ENCODE results near the gene SYT15.

The SYT15 gene

GRCh38 chr10:46539596-46540411 lies 39.1 kb upstream of the SYT15 start:
- H3K36me3 ChIP-seq (ENCODE audit: control insufficient read depth, insufficient read depth, low read length) = no peaks in the 10 kb centered on the region
- peaks cover 15% of the 10 kb centered on the region for H3K4me1 ChIP-seq (ENCODE audit: control insufficient read depth, insufficient read depth, low read length)
- no peak overlapping the region for H3K9ac ChIP-seq (ENCODE audit: low read depth, low read length)
- H3K27me3 ChIP-seq (ENCODE audit: control insufficient read depth, insufficient read depth, low read length) = peaks cover 7% of the 10 kb centered on the region; the same call in 1 of the 2 replicates
- no peak overlapping the region for H3K4me3 ChIP-seq (ENCODE audit: low read depth, low read length)
- no peaks in the 10 kb centered on the region for H3K9me3 ChIP-seq (ENCODE audit: control insufficient read depth, insufficient read depth, low read length)
- H3K27ac ChIP-seq (ENCODE audit: low read depth, low read length) = no peak overlapping the region

DNA sequence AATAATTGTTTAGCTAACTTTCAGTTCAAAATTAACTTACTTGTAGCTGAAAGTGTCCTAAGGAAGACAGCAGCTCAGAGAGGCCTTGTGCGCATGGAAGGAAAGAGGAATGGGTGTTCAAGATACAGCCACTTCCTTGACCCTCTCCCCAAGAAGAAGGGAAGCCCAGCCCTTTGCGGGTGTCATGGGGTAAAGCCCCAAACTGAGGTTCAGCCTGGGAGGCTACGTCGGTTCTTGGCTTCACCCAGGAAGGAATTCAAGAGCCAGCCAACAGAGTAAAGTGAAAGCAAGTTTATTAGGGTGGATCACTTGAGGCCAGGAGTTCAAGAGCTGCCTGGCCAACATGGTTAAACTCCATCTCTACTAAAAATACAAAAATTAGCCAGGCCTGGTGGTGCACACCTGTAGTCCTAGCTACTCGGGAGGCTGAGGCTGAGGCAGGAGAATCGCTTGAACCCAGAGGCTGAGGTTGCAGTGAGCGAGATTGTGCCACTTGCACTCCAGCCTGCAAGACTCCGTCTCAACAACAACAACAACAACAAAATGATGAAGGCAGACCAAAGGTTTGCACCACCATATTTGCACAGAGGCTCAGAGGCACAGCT lies 38.4 kb upstream of the SYT15 start:
- H3K9ac ChIP-seq (ENCODE audit: low read depth, low read length) = no peak overlapping the region
- H3K4me3 ChIP-seq (ENCODE audit: low read depth, low read length) = peak overlapping the region; percentile 66
- peaks cover 15% of the 10 kb centered on the region for H3K4me1 ChIP-seq (ENCODE audit: control insufficient read depth, insufficient read depth, low read length)
- no peak overlapping the region for H3K27ac ChIP-seq (ENCODE audit: low read depth, low read length)
- H3K27me3 ChIP-seq (ENCODE audit: control insufficient read depth, insufficient read depth, low read length) = peaks cover 7% of the 10 kb centered on the region; the same call in 1 of the 2 replicates
- H3K36me3 ChIP-seq (ENCODE audit: control insufficient read depth, insufficient read depth, low read length) = no peaks in the 10 kb centered on the region
- H3K9me3 ChIP-seq (ENCODE audit: control insufficient read depth, insufficient read depth, low read length) = no peaks in the 10 kb centered on the region

GRCh38 chr10:46541017-46541661 lies 37.8 kb upstream of the SYT15 start:
- Histone ChIP-seq H3K27me3 (ENCODE audit: control insufficient read depth, insufficient read depth, low read length) (peaks cover 7% of the 10 kb centered on the region; the same call in 1 of the 2 replicates), H3K9ac (ENCODE audit: low read depth, low read length) (peak overlapping the region; percentile 51; the same call in 1 of the 2 replicates), H3K9me3 (ENCODE audit: control insufficient read depth, insufficient read depth, low read length) (no peaks in the 10 kb centered on the region), H3K27ac (ENCODE audit: low read depth, low read length) (no peak overlapping the region), H3K4me3 (ENCODE audit: low read depth, low read length) (peak overlapping the region; percentile 66), H3K4me1 (ENCODE audit: control insufficient read depth, insufficient read depth, low read length) (peaks cover 15% of the 10 kb centered on the region), H3K36me3 (ENCODE audit: control insufficient read depth, insufficient read depth, low read length) (no peaks in the 10 kb centered on the region)

DNA sequence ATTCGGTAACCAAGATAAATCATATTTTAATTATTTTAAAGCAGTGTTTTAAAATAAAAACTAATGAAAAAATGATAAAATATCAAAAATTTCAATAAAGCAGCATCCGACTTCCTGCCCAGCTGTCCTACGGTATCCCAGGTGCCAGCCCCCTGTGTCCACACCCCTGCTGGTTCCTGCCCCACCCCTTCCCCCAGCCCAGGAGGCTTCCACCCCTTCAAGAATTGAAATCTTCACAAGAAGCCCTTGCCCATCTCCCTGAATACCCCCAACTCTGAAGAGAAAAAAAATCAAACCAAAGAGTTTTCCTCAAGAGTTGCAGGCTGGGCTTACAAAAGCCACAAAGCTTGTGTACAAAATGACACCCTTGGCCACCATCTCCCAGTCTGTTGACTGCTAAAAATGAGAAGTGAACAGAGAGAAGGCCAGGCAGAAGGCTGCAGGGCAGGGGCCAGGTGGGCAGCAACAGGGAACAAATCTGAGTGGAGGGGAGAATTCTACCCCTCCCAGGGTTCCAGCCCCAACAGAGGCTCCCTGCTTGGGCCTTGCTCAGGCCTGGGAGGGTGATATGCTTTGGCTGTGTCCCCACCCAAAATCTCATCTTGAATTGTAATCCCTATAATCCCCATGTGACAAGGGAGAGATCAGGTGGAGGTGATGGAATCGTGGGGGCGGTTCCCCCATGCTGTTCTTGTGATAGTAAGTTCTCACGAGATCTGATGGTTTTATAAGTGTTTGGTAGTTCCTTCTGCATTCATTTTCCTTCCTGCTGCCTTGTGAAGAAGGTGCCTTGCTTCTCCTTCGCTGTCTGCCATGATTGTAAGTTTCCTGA lies 37.0 kb upstream of the SYT15 start:
- Histone ChIP-seq H3K9ac (ENCODE audit: low read depth, low read length) (no peak overlapping the region), H3K9me3 (ENCODE audit: control insufficient read depth, insufficient read depth, low read length) (no peaks in the 10 kb centered on the region), H3K36me3 (ENCODE audit: control insufficient read depth, insufficient read depth, low read length) (no peaks in the 10 kb centered on the region), H3K4me1 (ENCODE audit: control insufficient read depth, insufficient read depth, low read length) (peaks cover 12% of the 10 kb centered on the region), H3K27me3 (ENCODE audit: control insufficient read depth, insufficient read depth, low read length) (peaks cover 7% of the 10 kb centered on the region; the same call in 1 of the 2 replicates), H3K27ac (ENCODE audit: low read depth, low read length) (no peak overlapping the region), H3K4me3 (ENCODE audit: low read depth, low read length) (peak overlapping the region; percentile 66; the same call in 1 of the 2 replicates)

DNA sequence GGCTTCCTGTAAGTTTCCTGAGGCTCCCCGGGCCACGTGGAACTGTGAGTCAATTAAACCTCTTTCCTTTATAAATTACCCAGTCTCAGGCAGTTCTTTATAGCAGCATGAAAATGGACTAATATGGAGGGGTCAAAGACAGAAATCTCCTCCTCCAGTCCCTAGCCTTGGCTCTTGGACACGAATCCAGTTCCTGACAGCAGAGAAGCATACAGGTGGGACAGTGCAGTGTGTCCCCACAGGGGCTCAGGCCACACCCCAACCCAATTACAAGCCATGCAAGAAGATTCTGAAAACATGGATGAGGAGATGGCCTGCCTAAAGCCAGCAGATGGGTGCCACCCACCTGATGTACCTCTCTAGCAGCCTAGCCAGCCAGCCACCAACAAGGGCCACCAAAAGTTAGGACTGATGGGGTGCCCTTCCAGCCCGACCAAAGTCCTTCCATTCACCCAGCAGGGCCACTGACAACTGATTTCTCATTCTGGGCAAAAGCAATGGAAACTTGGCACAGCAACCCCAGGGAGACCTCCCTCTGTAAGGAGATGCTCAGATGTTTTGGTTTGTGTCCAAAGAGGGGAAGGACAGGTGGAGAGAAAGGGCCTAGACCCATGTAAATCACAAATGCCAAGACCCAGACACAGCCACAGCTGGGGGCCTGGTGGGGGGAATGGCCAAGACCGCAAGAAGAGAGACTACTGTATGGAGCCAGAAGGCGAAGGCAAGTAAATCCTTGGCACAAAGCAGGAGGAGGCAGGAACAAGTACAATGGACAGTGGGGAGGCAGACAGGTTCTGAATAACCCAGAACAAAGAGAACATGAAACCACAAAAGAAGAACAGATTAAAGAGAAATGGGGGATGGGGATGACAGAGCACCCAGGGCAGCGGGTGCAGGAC lies 36.1 kb upstream of the SYT15 start:
- H3K36me3 ChIP-seq (ENCODE audit: control insufficient read depth, insufficient read depth, low read length) = no peaks in the 10 kb centered on the region
- H3K27me3 ChIP-seq (ENCODE audit: control insufficient read depth, insufficient read depth, low read length) = peaks cover 7% of the 10 kb centered on the region; the same call in 1 of the 2 replicates
- H3K4me1 ChIP-seq (ENCODE audit: control insufficient read depth, insufficient read depth, low read length) = peaks cover 7% of the 10 kb centered on the region
- H3K27ac ChIP-seq (ENCODE audit: low read depth, low read length) = no peak overlapping the region
- no peaks in the 10 kb centered on the region for H3K9me3 ChIP-seq (ENCODE audit: control insufficient read depth, insufficient read depth, low read length)
- no peak overlapping the region for H3K4me3 ChIP-seq (ENCODE audit: low read depth, low read length)
- H3K9ac ChIP-seq (ENCODE audit: low read depth, low read length) = no peak overlapping the region

GRCh38 chr10:46543466-46544377 lies 35.2 kb upstream of the SYT15 start:
- H3K4me1 ChIP-seq (ENCODE audit: control insufficient read depth, insufficient read depth, low read length) = peaks cover 7% of the 10 kb centered on the region

DNA sequence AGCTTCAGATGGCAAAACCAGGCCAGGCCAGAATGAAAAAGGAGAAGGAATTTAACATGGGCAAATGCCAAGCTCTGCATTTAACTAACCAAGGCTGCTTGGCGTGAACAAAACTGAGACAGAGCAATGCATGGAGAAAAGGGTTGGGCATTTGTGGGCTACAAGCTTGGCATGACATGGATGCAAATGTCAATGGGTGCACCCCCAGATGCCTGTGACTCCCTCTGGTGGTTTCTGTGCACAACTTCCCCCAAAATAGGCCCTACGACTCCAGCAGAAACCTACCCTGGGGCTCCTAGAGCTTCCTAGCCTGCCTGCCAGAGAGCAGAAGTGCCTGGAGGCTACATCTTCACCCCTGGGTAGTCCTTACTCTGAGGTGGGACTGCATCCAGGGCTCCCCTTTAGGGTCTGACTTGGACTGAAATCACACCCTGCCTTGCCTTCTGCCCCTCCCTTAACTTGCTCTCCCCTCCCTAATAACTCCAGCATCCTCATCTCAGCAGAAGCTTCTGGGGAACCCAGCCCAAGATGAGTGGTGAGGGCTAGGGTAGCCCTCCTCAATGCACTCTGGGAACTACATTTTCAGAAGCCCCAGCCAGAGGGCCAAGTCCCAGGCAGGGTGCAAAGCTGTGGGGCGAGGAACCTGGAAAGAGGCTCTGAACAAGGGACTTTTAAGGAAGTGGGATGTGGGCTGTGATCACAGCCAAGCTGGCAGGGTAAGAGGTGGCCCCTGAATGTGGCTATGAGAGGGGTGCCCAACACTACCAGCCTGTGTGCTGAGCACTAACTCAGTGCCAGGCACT lies 33.7 kb upstream of the SYT15 start:
- Histone ChIP-seq H3K27ac (ENCODE audit: low read depth, low read length) (no peak overlapping the region), H3K9ac (ENCODE audit: low read depth, low read length) (no peak overlapping the region), H3K27me3 (ENCODE audit: control insufficient read depth, insufficient read depth, low read length) (peaks cover 7% of the 10 kb centered on the region; the same call in 1 of the 2 replicates), H3K9me3 (ENCODE audit: control insufficient read depth, insufficient read depth, low read length) (no peaks in the 10 kb centered on the region), H3K36me3 (ENCODE audit: control insufficient read depth, insufficient read depth, low read length) (peaks cover 9% of the 10 kb centered on the region), H3K4me1 (ENCODE audit: control insufficient read depth, insufficient read depth, low read length) (peaks cover 7% of the 10 kb centered on the region), H3K4me3 (ENCODE audit: low read depth, low read length) (no peak overlapping the region)

More at GRCh38 chr10:46543466-46544377, 35.2 kb upstream of the SYT15 start:
- H3K27ac ChIP-seq (ENCODE audit: low read depth, low read length) = no peak overlapping the region
- no peak overlapping the region for H3K9ac ChIP-seq (ENCODE audit: low read depth, low read length)
- no peaks in the 10 kb centered on the region for H3K36me3 ChIP-seq (ENCODE audit: control insufficient read depth, insufficient read depth, low read length)
- H3K4me3 ChIP-seq (ENCODE audit: low read depth, low read length) = no peak overlapping the region
- peaks cover 7% of the 10 kb centered on the region; the same call in 1 of the 2 replicates for H3K27me3 ChIP-seq (ENCODE audit: control insufficient read depth, insufficient read depth, low read length)
- no peaks in the 10 kb centered on the region for H3K9me3 ChIP-seq (ENCODE audit: control insufficient read depth, insufficient read depth, low read length)

GRCh38 chr10:46545861-46546590 lies 32.9 kb upstream of the SYT15 start:
- Histone ChIP-seq H3K27ac (ENCODE audit: low read depth, low read length) (no peak overlapping the region), H3K4me3 (ENCODE audit: low read depth, low read length) (no peak overlapping the region), H3K9ac (ENCODE audit: low read depth, low read length) (no peak overlapping the region), H3K9me3 (ENCODE audit: control insufficient read depth, insufficient read depth, low read length) (no peaks in the 10 kb centered on the region), H3K4me1 (ENCODE audit: control insufficient read depth, insufficient read depth, low read length) (peaks cover 7% of the 10 kb centered on the region), H3K27me3 (ENCODE audit: control insufficient read depth, insufficient read depth, low read length) (no peaks in the 10 kb centered on the region), H3K36me3 (ENCODE audit: control insufficient read depth, insufficient read depth, low read length) (peaks cover 16% of the 10 kb centered on the region)
